Body of pancreas (tissue), 4 donors: Measurements from ENCODE around the gene ZRANB3. TPM values are rescaled to one million over a fixed set of nuclear protein-coding genes. Genes with fewer than 3 reads are reported as not detected.

Experiments
- ATAC-seq: fragments of 150-250 bp; one replicate; pipeline ENCODE4 v1.9.1; 2016
- DNase-seq, 4 donors: peaks; one replicate each; pipeline ENCODE4 v3.0.0-alpha.2; 2019
- H3K27ac ChIP-seq, 4 donors: fragments of 200-600 bp; sonication (generic); 1 replicate in 3 of 4; 2 replicates in 1 of 4; pipeline versions ENCODE4 v1.5.1 to v1.6.1; 2016 to 2019; ENCODE audit warnings: mild to moderate bottlenecking in 1 of 4, mixed read lengths in 1 of 4, moderate library complexity in 1 of 4
- H3K27me3 ChIP-seq, 2 donors: fragments of 200-600 bp; sonication (generic); one replicate each; pipeline ENCODE4 v1.6.0; 2016; ENCODE audit warnings: mild to moderate bottlenecking in 1 of 2
- H3K36me3 ChIP-seq, 2 donors: fragments of 200-600 bp; sonication (generic); replicated peaks in 1 of 2; 2 replicates each; pipeline ENCODE4 v1.5.1; 2016; ENCODE audit warnings: low read depth in 2 of 2; ENCODE audit not compliant: insufficient read depth in 1 of 2
- H3K4me1 ChIP-seq: fragments of 200-600 bp; sonication (generic); one replicate; pipeline ENCODE4 v1.6.0; 2016
- H3K4me3 ChIP-seq, 2 donors: fragments of 200-600 bp; sonication (generic); 1 replicate in 1 of 2; 2 replicates in 1 of 2; pipeline ENCODE4 v1.5.1; 2016 to 2019
- H3K9me3 ChIP-seq, 3 donors: fragments of 200-600 bp; sonication (generic); 1 replicate in 2 of 3; 2 replicates in 1 of 3; pipeline ENCODE4 v1.5.1; 2016
- POLR2A ChIP-seq, 3 donors: fragments of 450-650 bp; IDR thresholded peaks; one replicate each; pipeline ENCODE4 v1.6.1; 2016; ENCODE audit warnings: antibody characterized with exemption in 3 of 3, mild to moderate bottlenecking in 2 of 3
- WGBS, 2 donors: methylation state at CpG; one replicate each; pipeline ENCODE4 v1.1.5; 2017; 5-methylcytosine and 5-hydroxymethylcytosine counted together
- intact Hi-C: fragments of 100-400 bp; cut with DNase I; formaldehyde crosslinking; loops from one replicate; pipeline ENCODE4 v1.15.1; 2023
- total RNA-seq, 2 donors: library from RNA; depleted of rRNA; stranded (reverse); fragments of >200 nt; gene quantifications; one replicate each; pipeline ENCODE4 v1.1.0, GENCODE V29; 2016
- TF ChIP-seq, protein P1 (sequence below), 7 experiments: fragments of 450-650 bp in 4 of 7; fragments of 200-600 bp in 3 of 7; sonication (generic) in 3 of 7; IDR thresholded peaks; one replicate each; pipeline ENCODE4 v1.5.1; 2016 to 2019; ENCODE audit warnings: antibody characterized with exemption in 7 of 7

ZRANB3 gene
- total RNA-seq, 2 donors from 2014 or later = 3.4 to 10.2 TPM

DNA sequence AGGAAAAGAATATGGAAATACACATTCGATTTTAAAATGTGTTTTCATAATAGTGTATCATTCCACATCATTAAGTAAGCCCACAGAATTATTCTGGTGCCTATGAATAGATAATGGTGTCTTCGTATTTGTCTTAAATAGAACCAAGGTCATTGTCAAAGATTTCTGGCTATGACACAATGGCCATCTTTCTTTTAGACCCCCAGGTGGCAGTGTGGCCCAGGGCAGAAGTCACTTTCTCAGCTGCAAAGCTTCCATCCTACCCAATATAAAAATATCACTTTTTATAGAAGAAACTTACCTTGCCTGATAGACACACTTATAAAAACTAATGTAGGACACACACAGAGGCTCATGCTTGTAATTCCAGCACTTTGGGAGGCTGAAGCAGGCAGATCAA is 57.5 kb downstream of the ZRANB3 start:
- 25 to 40% methylated on average over 2 of the region's 2 CpGs for WGBS, 2 donors
- no peaks in the 10 kb centered on the region for H3K27me3 ChIP-seq
- H3K4me1 ChIP-seq = no peaks in the 10 kb centered on the region
- ATAC-seq = no peak
- no peaks in the 10 kb centered on the region for H3K9me3 ChIP-seq
- H3K36me3 ChIP-seq = no peaks in the 10 kb centered on the region
- no peak overlapping the region for H3K4me3 ChIP-seq
- peak in 1 of 4 donors; percentile 19 for DNase-seq
- intact Hi-C loops = no loop called here
- H3K27ac ChIP-seq = no peak overlapping the region
- TF ChIP-seq, protein P1, sequence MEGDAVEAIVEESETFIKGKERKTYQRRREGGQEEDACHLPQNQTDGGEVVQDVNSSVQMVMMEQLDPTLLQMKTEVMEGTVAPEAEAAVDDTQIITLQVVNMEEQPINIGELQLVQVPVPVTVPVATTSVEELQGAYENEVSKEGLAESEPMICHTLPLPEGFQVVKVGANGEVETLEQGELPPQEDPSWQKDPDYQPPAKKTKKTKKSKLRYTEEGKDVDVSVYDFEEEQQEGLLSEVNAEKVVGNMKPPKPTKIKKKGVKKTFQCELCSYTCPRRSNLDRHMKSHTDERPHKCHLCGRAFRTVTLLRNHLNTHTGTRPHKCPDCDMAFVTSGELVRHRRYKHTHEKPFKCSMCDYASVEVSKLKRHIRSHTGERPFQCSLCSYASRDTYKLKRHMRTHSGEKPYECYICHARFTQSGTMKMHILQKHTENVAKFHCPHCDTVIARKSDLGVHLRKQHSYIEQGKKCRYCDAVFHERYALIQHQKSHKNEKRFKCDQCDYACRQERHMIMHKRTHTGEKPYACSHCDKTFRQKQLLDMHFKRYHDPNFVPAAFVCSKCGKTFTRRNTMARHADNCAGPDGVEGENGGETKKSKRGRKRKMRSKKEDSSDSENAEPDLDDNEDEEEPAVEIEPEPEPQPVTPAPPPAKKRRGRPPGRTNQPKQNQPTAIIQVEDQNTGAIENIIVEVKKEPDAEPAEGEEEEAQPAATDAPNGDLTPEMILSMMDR (IDR thresholded peaks at IDR 0.05) = peak; percentile 21 to 51 (median 35)
- no peak for TF ChIP-seq POLR2A (IDR thresholded peaks at IDR 0.05)

DNA sequence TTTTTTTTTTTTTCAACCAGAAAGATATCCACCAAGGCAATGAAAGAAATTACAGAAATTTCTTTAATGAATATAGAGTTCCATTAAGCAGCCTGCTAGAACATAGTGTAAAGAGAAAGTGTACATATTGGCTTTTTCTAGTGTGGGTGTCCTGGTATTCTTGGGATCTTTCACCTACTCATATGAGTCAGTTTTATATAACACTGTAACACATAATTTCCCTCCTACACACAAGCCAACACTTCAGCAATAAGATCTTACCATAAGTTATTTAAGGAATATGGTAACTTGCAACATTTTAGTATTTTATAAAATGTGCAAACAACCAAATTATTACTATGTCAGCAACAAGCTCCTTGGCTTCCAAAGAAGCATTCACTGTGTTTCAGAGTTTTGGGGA is 59.9 kb downstream of the ZRANB3 start:
- ATAC-seq (no peak), DNase-seq (no peak)
- Histone ChIP-seq H3K4me1 (no peaks in the 10 kb centered on the region), H3K27me3 (no peaks in the 10 kb centered on the region), H3K27ac (no peak overlapping the region), H3K9me3 (no peaks in the 10 kb centered on the region), H3K36me3 (no peaks in the 10 kb centered on the region), H3K4me3 (no peak overlapping the region)
- intact Hi-C loops = no loop called here
- no peak for TF ChIP-seq POLR2A (IDR thresholded peaks at IDR 0.05)
- TF ChIP-seq, protein P1 (IDR thresholded peaks at IDR 0.05) = no peak

DNA sequence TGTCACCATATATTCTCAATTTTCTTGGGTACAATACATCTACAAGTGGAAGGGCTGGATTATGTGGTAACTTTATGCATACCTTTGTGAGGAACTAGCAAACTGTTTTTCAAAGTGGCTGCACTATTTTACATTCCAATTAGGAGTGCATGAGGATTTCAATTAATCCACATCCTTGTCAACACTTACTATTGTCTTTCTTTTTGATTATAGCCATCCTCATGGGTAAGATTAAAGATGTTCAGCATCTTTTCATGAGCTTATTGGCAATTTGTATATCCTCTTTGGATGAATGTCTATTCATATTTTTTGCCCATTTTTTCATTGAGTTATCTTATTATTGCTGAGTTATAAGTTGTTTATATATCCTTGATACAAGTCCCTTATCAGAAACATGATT is 73.7 kb downstream of the ZRANB3 start:
- Histone ChIP-seq H3K4me1 (no peaks in the 10 kb centered on the region), H3K27me3 (no peaks in the 10 kb centered on the region), H3K27ac (no peak overlapping the region), H3K9me3 (peaks cover 0 to 16% (median 0%) of the 10 kb centered on the region in 3 donors), H3K4me3 (no peak overlapping the region), H3K36me3 (no peaks in the 10 kb centered on the region)
- intact Hi-C loops = no loop called here
- TF ChIP-seq, protein P1 (IDR thresholded peaks at IDR 0.05) = no peak
- TF ChIP-seq POLR2A (IDR thresholded peaks at IDR 0.05) = no peak
- ATAC-seq (no peak), DNase-seq (no peak)

DNA sequence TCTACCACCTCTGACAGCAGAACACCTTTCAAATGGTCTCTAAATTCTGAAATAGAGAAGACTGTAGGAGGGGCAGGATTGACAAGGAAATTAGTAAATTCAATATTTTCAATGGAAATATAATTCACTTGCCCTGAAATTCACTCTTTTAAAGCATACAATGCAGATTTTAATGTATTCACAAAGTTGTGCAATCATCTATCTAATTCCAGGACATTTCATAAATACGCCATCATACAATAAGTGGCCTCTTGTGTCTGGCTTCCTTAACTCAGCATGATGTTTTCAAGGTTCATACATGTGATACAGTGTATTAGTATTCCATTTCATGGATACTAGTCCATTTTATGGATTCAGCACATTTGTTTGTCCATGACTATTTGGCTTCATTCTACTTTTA is 74.2 kb downstream of the ZRANB3 start:
- no peak for TF ChIP-seq POLR2A (IDR thresholded peaks at IDR 0.05)
- TF ChIP-seq, protein P1 (IDR thresholded peaks at IDR 0.05) = no peak
- no peaks in the 10 kb centered on the region for H3K27me3 ChIP-seq
- no peaks in the 10 kb centered on the region for H3K36me3 ChIP-seq
- intact Hi-C loops = no loop called here
- DNase-seq (no peak), ATAC-seq (no peak)
- H3K4me3 ChIP-seq = no peak overlapping the region
- H3K9me3 ChIP-seq = peaks cover 0 to 20% (median 0%) of the 10 kb centered on the region in 3 donors
- no peak overlapping the region for H3K27ac ChIP-seq
- 92 to 97% methylated on average over 1 of the region's 1 CpG for WGBS, 2 donors
- no peaks in the 10 kb centered on the region for H3K4me1 ChIP-seq

DNA sequence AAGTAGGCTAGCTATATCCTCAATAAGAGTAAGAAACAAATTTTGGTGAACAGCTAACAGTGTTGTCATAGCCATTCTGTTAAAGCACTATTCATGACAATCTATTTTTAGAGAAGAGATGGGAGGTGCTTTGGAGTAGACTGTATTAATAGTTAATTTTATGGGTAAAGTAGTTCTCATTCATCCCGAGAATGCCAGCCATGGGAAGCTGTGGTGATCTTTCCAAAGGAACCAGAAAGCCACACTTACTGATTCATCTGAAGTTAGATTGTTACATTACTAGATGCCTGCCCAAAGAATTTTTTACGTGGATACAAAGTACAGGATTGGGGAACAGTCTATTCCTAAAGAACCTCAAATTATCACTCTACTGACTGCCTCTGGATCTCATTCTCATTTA is 74.6 kb downstream of the ZRANB3 start:
- intact Hi-C loops = no loop called here
- no peaks in the 10 kb centered on the region for H3K36me3 ChIP-seq
- no peak overlapping the region for H3K27ac ChIP-seq
- peaks cover 0 to 20% (median 0%) of the 10 kb centered on the region in 3 donors for H3K9me3 ChIP-seq
- no peak overlapping the region for H3K4me3 ChIP-seq
- H3K4me1 ChIP-seq = no peaks in the 10 kb centered on the region
- DNase-seq (no peak), ATAC-seq (no peak)
- 95 to 98% methylated on average over 2 of the region's 2 CpGs for WGBS, 2 donors
- TF ChIP-seq, protein P1 (IDR thresholded peaks at IDR 0.05) = no peak
- H3K27me3 ChIP-seq = no peaks in the 10 kb centered on the region
